Endodermal cell (in vitro differentiated cells): Measurements from ENCODE around the gene TTC34. TPM values are rescaled to one million over a fixed set of nuclear protein-coding genes. Genes with fewer than 3 reads are reported as not detected.

Experiments
- DNase-seq: peaks from one replicate; pipeline ENCODE4 v3.0.0-alpha.2; 2017
- H3K27ac ChIP-seq: 2 replicates; pipeline ENCODE4 v1.5.1; 2013; ENCODE audit warnings: mild to moderate bottlenecking, low read depth, low read length, moderate library complexity
- H3K27me3 ChIP-seq: 2 replicates; pipeline ENCODE4 v1.6.1; 2013; ENCODE audit warnings: mild to moderate bottlenecking, low read length, moderate library complexity; ENCODE audit not compliant: insufficient read depth, control insufficient read depth, poor library complexity, severe bottlenecking
- H3K36me3 ChIP-seq: 2 replicates; pipeline ENCODE4 v1.7.0; 2013; ENCODE audit warnings: mild to moderate bottlenecking, low read length, moderate library complexity; ENCODE audit not compliant: control insufficient read depth, insufficient read depth
- H3K4me1 ChIP-seq: one replicate; pipeline ENCODE4 v1.7.0; 2013; ENCODE audit warnings: low read length; ENCODE audit not compliant: control insufficient read depth, insufficient read depth
- H3K4me3 ChIP-seq: 2 replicates; pipeline ENCODE4 v1.5.1; 2013; ENCODE audit warnings: mild to moderate bottlenecking, low read length, moderate library complexity
- H3K9ac ChIP-seq: 2 replicates; pipeline ENCODE4 v1.6.1; 2013; ENCODE audit warnings: mild to moderate bottlenecking, low read length, moderate library complexity; ENCODE audit not compliant: poor library complexity, severe bottlenecking; ENCODE audit errors: extremely low read depth
- H3K9me3 ChIP-seq: 2 replicates; pipeline ENCODE4 v1.6.1; 2013; ENCODE audit warnings: mild to moderate bottlenecking, low read length, moderate library complexity; ENCODE audit not compliant: control insufficient read depth
- H3K27ac Mint-ChIP-seq: 2 replicates; pipeline ENCODE4 v1.8.0; 2020; ENCODE audit warnings: mixed read lengths
- H3K27me3 Mint-ChIP-seq: 2 replicates; pipeline ENCODE4 v1.8.0; 2021; ENCODE audit warnings: mild to moderate bottlenecking, mixed read lengths; ENCODE audit not compliant: insufficient read depth
- H3K36me3 Mint-ChIP-seq: 2 replicates; pipeline ENCODE4 v1.8.0; 2020; ENCODE audit warnings: low read depth, mixed read lengths
- H3K4me1 Mint-ChIP-seq: 2 replicates; pipeline ENCODE4 v1.8.0; 2020; ENCODE audit warnings: mixed read lengths
- H3K4me3 Mint-ChIP-seq: 2 replicates; pipeline ENCODE4 v1.8.0; 2020; ENCODE audit warnings: mild to moderate bottlenecking, moderate library complexity, mixed read lengths
- H3K9me3 Mint-ChIP-seq: 2 replicates; pipeline ENCODE4 v1.8.0; 2020; ENCODE audit warnings: mild to moderate bottlenecking, mixed read lengths
- WGBS, 2 experiments: methylation state at CpG; one replicate each; pipeline versions ENCODE4 v1.1.5 to v1.1.7; 2013; ENCODE audit warnings: missing lambda C conversion rate in 2 of 2, mixed read lengths in 1 of 2; ENCODE audit not compliant: insufficient coverage in 1 of 2, insufficient read length in 1 of 2; 5-methylcytosine and 5-hydroxymethylcytosine counted together
- total RNA-seq, 2 donors: library from RNA; stranded (reverse); fragmentation: NEBNext Ultra II Directional in 1 of 2; extraction: Animal tissue kit (Norgen Biotek cat#: 25700) in 1 of 2; gene quantifications; 2 replicates in 1 of 2; 3 replicates in 1 of 2; pipeline ENCODE4 v1.2.1, GENCODE V29; 2021
- TF ChIP-seq, protein P1 (sequence below): fragments of 200-600 bp; sonication (generic); conservative IDR thresholded peaks from 2 replicates; pipeline ENCODE4 v1.5.0; 2021; ENCODE audit warnings: antibody characterized with exemption, mild to moderate bottlenecking

Gene TTC34
- total RNA-seq, 2 donors from 2014 or later, result 2.4 to 3.1 TPM

DNA sequence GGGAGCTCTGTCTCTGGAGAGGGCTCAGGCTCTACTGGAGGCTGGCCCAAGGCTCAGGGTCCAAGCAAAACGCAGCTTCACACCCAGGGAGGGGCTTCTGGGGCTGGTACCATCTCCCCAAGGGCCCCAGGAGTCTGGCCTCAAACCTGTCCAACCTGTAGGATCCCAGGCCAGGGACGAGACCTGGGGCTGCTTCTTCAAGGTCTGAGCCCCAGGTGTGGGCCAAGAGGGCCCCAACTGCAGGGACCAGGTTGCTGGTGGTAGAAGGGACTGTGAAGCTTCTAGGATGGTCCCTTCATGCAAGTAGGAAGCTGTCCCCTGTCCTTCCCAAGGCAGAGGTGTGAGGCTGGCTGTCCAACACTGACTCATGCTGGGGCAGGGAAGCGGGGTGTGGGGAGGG is 160.9 kb downstream of the TTC34 start:
- H3K27me3 ChIP-seq, result no peaks in the 10 kb centered on the region
- no peak overlapping the region for H3K27ac ChIP-seq
- peaks cover 13% of the 10 kb centered on the region for H3K9me3 ChIP-seq
- H3K9me3 Mint-ChIP-seq, result peaks cover 19% of the 10 kb centered on the region
- no peaks in the 10 kb centered on the region for H3K4me1 ChIP-seq
- H3K27me3 Mint-ChIP-seq, result peaks cover 51% of the 10 kb centered on the region
- TF ChIP-seq, protein P1, sequence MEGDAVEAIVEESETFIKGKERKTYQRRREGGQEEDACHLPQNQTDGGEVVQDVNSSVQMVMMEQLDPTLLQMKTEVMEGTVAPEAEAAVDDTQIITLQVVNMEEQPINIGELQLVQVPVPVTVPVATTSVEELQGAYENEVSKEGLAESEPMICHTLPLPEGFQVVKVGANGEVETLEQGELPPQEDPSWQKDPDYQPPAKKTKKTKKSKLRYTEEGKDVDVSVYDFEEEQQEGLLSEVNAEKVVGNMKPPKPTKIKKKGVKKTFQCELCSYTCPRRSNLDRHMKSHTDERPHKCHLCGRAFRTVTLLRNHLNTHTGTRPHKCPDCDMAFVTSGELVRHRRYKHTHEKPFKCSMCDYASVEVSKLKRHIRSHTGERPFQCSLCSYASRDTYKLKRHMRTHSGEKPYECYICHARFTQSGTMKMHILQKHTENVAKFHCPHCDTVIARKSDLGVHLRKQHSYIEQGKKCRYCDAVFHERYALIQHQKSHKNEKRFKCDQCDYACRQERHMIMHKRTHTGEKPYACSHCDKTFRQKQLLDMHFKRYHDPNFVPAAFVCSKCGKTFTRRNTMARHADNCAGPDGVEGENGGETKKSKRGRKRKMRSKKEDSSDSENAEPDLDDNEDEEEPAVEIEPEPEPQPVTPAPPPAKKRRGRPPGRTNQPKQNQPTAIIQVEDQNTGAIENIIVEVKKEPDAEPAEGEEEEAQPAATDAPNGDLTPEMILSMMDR, result no peak
- peaks cover 3% of the 10 kb centered on the region for H3K4me1 Mint-ChIP-seq
- H3K27ac Mint-ChIP-seq, result no peak overlapping the region
- no peak overlapping the region for H3K4me3 Mint-ChIP-seq
- H3K36me3 ChIP-seq, result no peaks in the 10 kb centered on the region
- H3K9ac ChIP-seq, result no peak overlapping the region
- H3K4me3 ChIP-seq, result no peak overlapping the region
- DNase-seq, result no peak
- H3K36me3 Mint-ChIP-seq, result no peaks in the 10 kb centered on the region
- 61 to 70% methylated on average over 2 to 3 of the region's 3 CpGs for WGBS, 2 experiments

DNA sequence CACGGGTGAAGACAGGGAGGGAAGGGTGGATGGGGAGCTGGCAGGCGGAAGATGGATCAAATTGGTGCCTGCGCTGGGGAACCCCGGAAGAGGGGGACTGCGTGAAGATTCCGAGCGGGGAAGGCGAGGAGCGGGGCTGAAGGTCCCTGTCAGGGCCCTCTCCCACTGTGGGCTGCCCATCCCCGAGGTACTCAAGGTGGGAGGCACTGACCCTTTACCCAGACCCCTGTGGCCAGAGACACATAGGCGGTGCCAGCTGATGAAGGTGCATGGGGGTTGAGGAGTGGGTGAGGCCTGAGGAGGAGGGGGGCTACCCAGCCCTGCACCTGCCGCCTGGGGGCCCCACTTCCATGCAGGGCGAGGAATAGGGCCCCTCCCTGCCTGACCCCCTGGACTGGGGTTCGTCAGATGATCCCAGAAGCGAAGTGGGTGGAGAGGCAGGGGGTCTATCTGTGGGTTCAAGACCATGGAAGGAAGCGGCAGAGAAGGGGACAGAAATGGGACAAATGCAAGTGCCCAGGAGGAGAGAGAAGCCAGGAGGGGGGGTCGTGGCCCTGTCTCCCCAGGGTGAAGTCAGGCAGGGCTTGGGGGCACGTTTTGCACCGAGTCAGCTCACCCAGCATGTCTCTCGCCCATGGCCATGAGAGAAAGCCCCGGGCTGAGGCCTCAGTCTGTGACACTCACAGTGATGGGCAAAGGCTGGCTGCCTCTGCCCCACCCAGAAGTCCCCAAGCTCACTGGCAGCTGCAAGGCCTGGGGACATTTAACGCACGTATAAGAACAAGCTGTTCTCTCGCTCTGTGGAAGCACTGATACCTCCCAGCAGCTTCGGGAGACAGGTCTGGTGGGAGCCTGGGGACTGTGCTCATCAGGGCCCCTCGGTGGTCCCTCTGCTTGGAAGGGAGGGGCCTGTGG is 161.6 kb downstream of the TTC34 start:
- H3K27ac ChIP-seq, result no peak overlapping the region
- Mint-ChIP-seq H3K4me3 (no peak overlapping the region), H3K27me3 (peaks cover 50% of the 10 kb centered on the region), H3K4me1 (peaks cover 3% of the 10 kb centered on the region), H3K9me3 (peaks cover 19% of the 10 kb centered on the region), H3K36me3 (no peaks in the 10 kb centered on the region), H3K27ac (no peak overlapping the region)
- H3K4me1 ChIP-seq, result no peaks in the 10 kb centered on the region
- H3K27me3 ChIP-seq, result no peaks in the 10 kb centered on the region
- no peak overlapping the region for H3K9ac ChIP-seq
- TF ChIP-seq, protein P1, result no peak
- 85 to 86% methylated on average over 17 to 26 of the region's 26 CpGs for WGBS, 2 experiments
- no peak for DNase-seq
- H3K9me3 ChIP-seq, result peaks cover 13% of the 10 kb centered on the region
- H3K36me3 ChIP-seq, result no peaks in the 10 kb centered on the region
- no peak overlapping the region for H3K4me3 ChIP-seq

DNA sequence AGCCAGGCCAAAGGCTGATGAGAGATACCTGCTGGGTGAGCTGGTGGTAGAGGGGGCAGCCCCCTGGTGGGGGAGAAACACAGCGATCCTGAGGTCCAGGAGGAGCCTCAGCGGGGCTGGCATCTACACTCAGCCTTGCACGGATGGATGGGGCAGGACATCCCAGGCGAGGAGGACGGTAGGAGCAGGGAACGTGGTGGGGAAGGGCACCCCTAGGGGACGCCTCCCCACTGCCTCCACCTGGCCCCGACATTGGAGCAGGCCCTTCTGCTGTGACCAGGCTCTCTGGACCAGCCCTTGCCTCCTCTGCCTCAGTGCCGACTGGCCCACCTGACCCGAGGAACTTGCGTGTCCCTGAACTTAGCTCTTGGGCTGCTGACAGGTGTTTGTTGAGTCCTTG is 162.3 kb downstream of the TTC34 start:
- H3K4me3 Mint-ChIP-seq, result no peak overlapping the region
- 78 to 80% methylated on average over 7 to 11 of the region's 11 CpGs for WGBS, 2 experiments
- peaks cover 3% of the 10 kb centered on the region for H3K4me1 Mint-ChIP-seq
- no peaks in the 10 kb centered on the region for H3K4me1 ChIP-seq
- H3K9ac ChIP-seq, result no peak overlapping the region
- peak; percentile 48 for DNase-seq
- H3K27me3 ChIP-seq, result no peaks in the 10 kb centered on the region
- peaks cover 13% of the 10 kb centered on the region for H3K9me3 ChIP-seq
- H3K36me3 ChIP-seq, result no peaks in the 10 kb centered on the region
- peaks cover 44% of the 10 kb centered on the region for H3K27me3 Mint-ChIP-seq
- H3K27ac Mint-ChIP-seq, result no peak overlapping the region
- H3K36me3 Mint-ChIP-seq, result no peaks in the 10 kb centered on the region
- no peak overlapping the region for H3K4me3 ChIP-seq
- TF ChIP-seq, protein P1, result no peak
- peaks cover 19% of the 10 kb centered on the region for H3K9me3 Mint-ChIP-seq
- no peak overlapping the region for H3K27ac ChIP-seq
